ENCODE results near the gene ACER3.
A peak's percentile ranks its signal among the peaks of the same experiment; 100 is the strongest.

ACER3 gene

GRCh38 chr11:77064648-77065217 is 204.0 kb downstream of the ACER3 start:
- DNase-seq: no peak

- peak; percentile 49 for DNase-seq
Measured at GRCh38 chr11:77065878-77066228, 205.1 kb downstream of the ACER3 start.

DNA sequence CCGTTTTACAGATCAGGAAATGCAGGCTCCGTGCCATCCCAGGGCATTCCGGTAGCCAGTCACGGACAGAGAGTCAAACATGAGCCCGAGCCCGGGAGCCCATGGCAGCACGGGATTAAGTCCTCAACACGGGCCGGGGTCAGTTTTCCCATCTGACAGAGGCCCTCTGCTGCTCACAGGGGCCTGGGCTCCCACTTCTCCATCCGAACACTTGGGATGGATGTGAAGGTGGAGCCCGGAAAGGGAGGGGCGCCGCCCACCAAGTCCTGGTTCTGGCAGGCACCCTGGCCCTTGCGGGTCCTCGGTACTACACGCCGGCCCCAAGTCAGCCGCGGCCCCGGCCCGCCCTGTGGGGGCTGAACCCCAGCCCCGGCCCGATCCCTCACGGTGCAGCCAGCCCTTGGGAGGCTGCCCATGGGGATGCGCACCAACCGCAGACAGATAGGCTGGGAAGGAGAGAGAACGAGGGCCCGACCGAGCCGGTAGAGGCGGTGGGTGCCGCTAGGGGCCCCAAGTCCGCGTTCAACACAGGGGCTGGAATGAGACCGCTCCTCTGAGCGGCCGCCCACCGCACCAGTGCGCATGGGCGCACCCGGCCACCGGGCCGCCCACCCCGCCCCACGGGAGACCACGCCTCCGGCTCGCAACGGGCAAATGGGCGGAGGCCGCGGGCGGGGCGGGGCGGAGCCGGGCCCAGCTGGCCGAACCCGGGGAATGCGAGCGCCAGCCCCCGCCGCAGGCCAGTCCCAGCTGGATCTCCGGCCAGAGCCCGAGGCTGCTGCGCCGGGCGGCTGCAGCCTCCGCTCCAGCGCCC is 205.7 kb downstream of the ACER3 start, which contains the start of gene CAPN5:
TSS of gene CAPN5 (plus strand) at position 743 of the 814 bp plus-strand sequence. CDS start 17,916 bp downstream, outside the sequence.
- peak; percentile 93 for DNase-seq

GRCh38 chr11:77067861-77068443 is 207.2 kb downstream of the ACER3 start:
- DNase-seq: no peak

- no peak for DNase-seq
Measured at GRCh38 chr11:77068457-77069335, 208.0 kb downstream of the ACER3 start.

DNA sequence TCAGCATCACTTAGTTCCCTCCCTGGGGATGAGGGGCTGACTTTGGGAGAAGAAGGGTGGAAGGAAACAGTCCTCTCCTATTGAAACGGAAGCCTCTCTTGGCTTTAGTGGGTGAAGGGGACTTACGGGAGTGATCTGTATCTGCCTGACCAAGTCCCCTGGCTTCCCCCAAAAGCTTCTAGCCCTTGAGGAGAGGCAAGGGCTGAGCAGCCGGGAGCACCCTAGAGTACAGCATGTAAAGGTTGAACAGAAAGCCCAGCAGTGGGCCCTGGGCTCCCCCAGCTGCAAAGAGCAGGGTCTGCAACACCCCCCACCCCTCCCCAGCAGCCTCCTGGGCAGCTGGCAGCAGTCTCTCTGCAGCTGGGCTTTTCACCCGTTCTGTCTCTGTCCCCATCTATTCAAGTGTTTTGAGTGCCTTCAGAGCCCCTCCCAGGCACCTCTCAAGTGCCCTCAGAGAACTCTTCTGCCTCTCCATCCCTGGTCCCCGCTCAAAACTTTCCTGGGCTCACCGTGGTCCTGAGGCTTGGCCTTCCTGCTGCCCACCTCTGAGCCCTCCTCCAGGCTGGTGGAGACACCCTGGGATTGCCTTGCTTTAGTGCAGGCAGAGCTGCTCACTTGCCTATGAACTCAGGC is 208.7 kb downstream of the ACER3 start:
- no peak for DNase-seq

DNA sequence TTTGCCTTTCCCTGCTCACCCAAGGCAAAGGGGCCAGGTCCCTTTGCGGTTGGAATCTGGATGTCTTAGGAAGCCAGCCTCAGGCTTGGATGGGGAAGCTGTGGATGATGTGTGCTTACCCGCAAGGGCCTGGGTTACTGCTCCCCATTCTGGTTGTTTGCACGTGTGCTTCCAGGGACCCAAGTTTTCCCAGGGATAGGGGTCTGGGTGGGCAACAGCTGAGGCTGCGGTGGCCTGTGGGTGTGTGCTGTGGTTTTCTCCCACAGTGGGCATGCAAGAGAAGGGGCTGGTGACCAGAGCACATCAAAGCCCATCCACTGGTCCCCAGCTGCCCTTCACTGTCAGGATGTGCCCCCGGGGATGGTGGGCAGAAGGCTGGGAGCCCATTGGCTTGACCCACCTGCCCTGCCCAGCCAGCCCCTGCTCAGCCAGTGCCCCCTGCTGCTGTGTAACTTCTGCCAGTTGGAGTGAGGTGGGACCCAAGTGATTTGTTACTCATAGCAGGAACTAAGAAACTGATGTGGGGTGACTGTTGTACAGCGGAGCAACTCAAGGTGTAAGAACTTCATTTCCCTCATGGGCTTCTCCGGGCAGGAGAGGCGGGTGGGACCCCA is 209.4 kb downstream of the ACER3 start:
- DNase-seq: no peak

- no peak for DNase-seq
Measured at GRCh38 chr11:77071077-77071476, 210.4 kb downstream of the ACER3 start.

DNA sequence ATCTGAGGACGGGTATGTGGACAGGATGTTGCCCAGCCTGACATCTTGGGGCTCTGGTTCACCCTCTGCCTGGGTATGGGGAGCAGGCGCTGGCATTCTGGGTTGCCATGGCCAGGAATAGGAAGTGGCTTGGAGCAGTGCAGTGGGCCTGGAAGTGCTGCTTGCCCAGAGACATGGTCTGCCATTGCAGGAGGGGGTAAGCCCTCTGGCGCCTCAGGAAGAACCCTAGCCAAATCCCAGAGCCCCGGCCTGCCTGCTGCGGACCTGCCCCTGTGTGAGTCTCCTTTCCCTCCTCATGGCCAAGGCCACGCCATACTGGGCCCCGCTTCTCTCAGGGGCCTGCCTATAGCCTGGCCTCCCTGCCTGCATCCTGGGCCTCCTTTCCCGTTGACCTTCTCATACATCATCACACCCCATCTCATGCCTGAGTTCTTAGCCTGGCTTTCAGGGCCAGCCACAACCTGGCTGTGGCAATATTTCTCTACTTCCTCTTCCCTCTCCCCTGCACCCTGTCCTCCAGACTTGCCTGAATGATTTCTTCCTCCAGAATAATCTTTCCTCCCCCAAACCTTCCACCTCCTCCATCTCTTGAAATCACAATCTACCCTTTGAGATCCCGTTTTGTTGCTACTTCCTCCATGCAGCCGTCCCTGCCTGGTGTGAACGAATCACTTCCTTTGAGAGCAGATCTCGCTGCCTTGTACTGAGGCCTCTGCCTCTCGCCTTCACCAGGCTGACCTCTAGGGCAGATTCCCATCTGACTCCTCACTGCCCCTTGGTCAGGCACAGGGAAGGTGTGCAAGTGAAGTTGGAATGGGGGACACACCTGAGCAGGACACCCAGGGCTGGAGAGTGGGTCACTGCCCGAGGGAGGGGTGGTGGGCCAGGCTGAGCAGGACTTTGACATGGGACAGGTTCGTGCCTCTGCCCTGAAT is 211.2 kb downstream of the ACER3 start:
- DNase-seq: peak; percentile 28

DNA sequence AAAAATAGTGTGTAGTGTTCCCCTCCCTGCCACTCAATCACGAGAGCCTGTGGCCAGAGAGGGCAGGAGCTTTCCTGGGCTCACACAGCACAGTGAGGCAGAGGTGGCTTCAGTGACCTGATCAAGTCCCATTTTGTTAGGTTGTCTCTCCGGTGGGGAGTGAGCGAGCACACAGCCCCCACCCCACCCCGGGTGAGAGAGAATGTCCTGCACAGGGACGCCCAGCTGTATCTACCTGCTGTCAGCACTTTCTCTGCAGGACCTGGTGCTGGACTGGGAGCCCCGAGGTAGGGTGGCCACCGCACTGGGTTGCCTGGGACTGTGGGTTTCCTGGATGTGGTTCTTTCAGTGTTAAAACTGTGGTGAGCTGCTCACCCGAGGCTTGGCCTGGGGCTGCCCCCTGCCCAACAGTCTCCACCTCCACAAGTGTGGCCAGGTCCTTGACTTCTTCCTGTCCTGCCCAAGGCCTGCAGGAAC is 212.2 kb downstream of the ACER3 start:
- no peak for DNase-seq

DNA sequence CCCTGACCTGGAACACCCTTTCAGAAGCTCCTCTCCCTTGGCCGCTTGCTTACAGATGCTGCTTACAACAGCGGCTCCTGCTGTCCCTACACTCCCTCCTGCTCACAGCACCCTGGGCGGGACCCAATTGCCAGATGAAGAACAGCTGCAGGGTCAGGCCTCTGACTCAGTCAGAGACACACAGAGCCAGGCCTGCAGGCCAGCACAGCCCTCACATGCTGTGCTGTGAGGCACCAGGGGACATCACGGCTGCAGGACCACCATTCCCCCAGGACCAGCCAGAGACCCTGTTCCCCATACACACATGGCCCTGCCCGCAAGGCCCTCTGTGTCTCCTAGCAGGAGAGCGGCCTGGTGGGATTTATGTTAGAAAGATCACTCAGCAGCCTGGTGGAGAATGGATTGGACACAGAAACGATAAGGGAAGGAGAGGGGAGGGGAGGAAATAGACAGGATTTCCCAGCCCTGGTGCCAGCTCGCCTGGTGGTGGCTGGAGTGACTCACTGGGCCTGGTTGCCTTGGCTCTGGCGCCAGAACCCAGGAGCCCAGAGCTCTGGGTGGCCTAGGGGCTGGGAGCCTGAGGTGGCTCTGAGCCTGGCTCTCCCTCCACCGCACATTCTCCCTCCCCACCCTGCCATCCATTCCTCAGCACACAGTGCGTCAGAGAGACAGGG is 212.7 kb downstream of the ACER3 start:
- DNase-seq: peak; percentile 91

GRCh38 chr11:77074205-77074604 is 213.5 kb downstream of the ACER3 start:
- no peak for DNase-seq

DNA sequence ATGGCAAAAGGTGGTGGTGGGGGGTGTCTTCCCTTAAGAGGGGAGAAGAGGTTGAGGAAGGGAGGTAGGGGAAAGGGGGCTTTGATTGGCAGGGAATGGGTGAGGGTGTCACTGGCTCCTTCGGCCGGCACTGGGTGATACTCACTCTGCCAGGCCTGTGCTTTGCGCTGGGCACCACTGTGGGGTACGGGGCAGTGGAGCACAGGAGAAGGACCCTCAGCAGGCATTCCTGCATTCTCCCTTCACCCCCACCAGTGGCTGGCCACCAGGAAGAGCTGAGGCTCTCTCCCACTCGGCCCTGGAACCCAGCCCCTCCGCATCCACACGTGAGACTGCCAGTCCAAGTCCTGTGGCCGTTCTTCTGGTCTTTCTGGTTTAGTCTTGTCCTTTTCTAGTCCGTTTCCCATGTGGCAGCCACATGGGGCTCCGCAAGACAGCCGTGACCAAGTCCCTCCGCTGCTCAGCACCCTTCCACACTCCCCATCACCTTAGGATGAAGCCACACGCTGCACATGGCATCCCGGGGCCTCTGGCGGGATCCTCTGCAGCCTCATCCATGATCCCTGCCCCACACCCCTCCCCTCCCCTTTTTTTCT is 214.0 kb downstream of the ACER3 start:
- DNase-seq: no peak

DNA sequence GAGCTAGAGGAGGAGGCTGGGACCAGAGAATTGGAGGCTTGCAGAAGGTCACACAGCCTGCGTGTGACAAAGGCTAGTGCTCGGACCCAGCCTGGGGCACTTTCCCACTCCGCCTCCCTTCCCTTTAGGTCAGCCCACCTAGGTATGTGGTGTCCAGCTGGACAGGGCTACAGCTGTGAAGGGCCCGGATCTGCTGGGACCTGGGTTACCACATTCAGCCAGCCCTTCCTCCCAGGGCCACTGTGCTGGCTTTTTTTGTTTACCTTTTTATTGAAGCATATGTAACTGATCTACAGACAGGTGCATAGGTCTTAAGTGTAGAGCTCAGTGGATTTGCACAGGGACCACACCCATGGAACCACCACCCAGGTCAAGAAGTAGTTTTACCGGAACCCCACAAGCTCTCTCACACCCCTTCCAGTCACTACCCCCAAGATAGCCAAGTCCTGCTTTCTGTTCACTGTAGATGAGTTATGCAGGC is 214.7 kb downstream of the ACER3 start:
- DNase-seq: no peak
